ENCODE measurements around the gene OBP2A. TPM values are rescaled to one million over a fixed set of nuclear protein-coding genes. Genes with fewer than 3 reads are reported as not detected.

Gene OBP2A
- total RNA-seq, 2 donors from 2014 or later: 19.7 TPM; not detected in 1

DNA sequence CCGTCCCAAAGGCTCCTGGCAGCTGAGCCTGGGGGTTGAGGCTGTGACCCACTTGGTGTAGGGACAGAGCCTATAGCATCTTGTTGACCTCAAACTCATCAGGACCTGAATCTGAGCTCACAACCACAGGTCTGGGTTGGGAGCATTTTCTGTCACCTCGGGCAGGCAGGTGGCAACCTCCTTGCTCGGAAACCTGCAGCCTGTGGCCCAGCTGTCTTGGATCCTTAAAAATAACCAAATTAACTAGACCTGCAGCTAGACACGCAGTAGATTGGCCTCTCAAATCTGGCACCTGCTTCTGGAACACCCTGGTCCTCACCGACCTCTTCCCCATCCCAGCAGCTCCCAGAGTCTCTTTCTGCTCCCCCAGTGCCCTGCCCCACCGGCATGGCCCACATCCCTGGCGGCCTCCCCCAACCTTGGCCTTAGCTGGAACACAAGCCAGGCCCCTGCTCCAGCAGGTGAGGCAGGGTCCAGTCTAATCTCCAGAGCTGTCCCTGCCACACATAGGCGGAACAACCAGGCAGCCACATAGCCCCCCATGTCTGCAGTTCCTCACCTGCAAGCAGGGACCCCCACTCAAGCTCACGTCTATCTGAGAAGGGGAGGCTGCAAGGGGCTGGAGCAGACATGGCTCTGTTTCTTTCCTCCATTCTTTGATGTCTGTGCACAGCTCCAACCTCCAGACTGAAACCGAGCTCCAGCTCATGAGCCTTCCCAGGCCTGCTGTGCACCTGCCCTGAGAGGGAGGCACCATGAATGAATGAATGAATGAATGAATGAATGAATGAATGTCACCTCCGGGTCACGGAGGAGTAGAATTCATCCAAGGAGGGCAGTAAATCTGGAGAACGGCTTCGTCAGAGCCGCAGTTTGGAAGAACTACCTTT is 43.9 kb downstream of the OBP2A start:
- DNase-seq (ENCODE audit: low spot score): no peak
- H3K36me3 ChIP-seq: no peaks in the 10 kb centered on the region
- 72% methylated on average over 15 of the region's 15 CpGs for WGBS
- TF ChIP-seq POLR2A (IDR thresholded peaks at IDR 0.05): no peak
- TF ChIP-seq POLR2AphosphoS5 (IDR thresholded peaks at IDR 0.05): no peak
- TF ChIP-seq, protein P1, sequence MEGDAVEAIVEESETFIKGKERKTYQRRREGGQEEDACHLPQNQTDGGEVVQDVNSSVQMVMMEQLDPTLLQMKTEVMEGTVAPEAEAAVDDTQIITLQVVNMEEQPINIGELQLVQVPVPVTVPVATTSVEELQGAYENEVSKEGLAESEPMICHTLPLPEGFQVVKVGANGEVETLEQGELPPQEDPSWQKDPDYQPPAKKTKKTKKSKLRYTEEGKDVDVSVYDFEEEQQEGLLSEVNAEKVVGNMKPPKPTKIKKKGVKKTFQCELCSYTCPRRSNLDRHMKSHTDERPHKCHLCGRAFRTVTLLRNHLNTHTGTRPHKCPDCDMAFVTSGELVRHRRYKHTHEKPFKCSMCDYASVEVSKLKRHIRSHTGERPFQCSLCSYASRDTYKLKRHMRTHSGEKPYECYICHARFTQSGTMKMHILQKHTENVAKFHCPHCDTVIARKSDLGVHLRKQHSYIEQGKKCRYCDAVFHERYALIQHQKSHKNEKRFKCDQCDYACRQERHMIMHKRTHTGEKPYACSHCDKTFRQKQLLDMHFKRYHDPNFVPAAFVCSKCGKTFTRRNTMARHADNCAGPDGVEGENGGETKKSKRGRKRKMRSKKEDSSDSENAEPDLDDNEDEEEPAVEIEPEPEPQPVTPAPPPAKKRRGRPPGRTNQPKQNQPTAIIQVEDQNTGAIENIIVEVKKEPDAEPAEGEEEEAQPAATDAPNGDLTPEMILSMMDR (IDR thresholded peaks at IDR 0.05): no peak
- no peak overlapping the region for H3K4me3 ChIP-seq
- H3K9me3 ChIP-seq: no peaks in the 10 kb centered on the region
- no peaks in the 10 kb centered on the region for H3K27me3 ChIP-seq (replicated peaks; ENCODE audit: insufficient read depth)
- intact Hi-C loops (cut with DNase I): no loop called here
- H3K27ac ChIP-seq: no peak overlapping the region
- H3K4me1 ChIP-seq (replicated peaks): no peaks in the 10 kb centered on the region

DNA sequence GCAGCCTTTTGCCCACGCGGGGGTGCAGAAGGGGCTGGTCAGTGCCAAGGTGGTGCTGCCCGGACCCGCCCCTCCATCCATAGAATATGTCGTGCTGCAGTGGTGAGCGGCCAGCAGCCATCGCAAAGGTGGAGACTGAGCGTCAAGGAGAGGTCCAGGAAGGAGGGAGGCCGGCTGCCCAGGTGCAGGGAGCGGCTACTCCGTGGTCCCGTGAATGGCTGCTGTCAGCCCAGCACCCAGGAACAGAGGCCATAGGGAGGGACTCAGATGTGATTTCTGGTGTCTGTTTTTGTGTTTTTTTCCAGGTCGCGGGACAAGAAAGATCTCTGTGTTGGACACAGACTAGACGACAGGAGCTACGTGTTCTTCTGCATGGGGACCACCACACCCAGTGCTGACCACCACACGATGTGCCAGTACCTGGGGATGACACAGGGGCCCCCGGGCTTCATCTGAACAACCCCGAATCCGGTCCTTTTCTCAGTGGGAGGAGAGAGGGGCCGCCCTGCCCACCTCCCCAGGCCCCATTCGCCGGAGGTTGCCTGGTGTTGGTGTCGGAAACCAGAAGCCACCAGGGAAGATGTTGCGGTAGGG is 44.7 kb downstream of the OBP2A start:
- Histone ChIP-seq H3K27me3 (replicated peaks; ENCODE audit: insufficient read depth) (no peaks in the 10 kb centered on the region), H3K4me1 (replicated peaks) (no peaks in the 10 kb centered on the region), H3K4me3 (no peak overlapping the region), H3K9me3 (no peaks in the 10 kb centered on the region), H3K36me3 (no peaks in the 10 kb centered on the region), H3K27ac (no peak overlapping the region)
- intact Hi-C loops (cut with DNase I): no loop called here
- 72% methylated on average over 25 of the region's 25 CpGs for WGBS
- TF ChIP-seq POLR2A (IDR thresholded peaks at IDR 0.05) (no peak), POLR2AphosphoS5 (IDR thresholded peaks at IDR 0.05) (no peak)
- TF ChIP-seq, protein P1 (IDR thresholded peaks at IDR 0.05): no peak
- no peak for DNase-seq (ENCODE audit: low spot score)

DNA sequence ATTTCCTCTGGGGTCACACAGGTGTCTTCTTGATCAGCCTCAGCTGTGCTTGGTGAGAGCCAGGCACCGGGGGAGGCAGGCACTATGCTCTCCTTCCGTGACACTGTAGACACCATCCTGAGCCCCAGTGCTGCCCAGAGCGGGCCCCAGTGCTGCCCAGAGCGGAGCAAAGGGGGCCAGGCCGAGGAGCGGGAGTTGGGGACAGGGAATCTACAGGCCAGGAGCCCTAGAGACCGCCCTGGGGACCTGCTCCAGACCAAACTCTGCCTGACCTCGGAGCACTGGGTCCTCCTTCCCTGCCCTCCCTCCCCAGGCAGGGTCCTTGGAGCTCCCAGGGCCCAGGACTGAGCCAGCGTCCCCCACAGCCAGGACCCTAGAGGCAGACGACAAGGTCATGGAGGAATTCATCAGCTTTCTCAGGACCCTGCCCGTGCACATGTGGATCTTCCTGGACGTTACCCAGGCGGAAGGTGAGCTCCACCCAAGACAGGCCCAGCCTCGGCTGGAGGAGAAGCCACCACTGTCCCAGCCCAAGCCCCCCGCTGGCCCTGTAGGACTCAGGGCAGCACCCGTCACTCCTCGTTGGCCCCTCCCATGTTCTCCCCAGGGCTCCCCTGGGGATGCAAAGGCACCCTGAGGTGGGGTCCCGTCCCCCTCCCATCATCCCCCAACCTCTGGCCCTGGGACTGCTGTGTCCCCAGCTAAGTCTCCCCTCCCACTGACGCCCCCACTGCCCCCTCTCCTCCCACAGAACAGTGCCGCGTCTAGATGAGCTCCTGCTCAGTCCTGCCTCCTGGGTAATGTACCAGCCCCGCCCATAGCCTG is 45.8 kb downstream of the OBP2A start:
- TF ChIP-seq, protein P1 (IDR thresholded peaks at IDR 0.05): no peak
- TF ChIP-seq POLR2A (IDR thresholded peaks at IDR 0.05) (no peak), POLR2AphosphoS5 (IDR thresholded peaks at IDR 0.05) (no peak)
- Histone ChIP-seq H3K4me1 (replicated peaks) (no peaks in the 10 kb centered on the region), H3K9me3 (no peaks in the 10 kb centered on the region), H3K4me3 (no peak overlapping the region), H3K27ac (no peak overlapping the region), H3K36me3 (no peaks in the 10 kb centered on the region), H3K27me3 (replicated peaks; ENCODE audit: insufficient read depth) (no peaks in the 10 kb centered on the region)
- 75% methylated on average over 22 of the region's 22 CpGs for WGBS
- DNase-seq (ENCODE audit: low spot score): no peak
- intact Hi-C loops (cut with DNase I): no loop called here

DNA sequence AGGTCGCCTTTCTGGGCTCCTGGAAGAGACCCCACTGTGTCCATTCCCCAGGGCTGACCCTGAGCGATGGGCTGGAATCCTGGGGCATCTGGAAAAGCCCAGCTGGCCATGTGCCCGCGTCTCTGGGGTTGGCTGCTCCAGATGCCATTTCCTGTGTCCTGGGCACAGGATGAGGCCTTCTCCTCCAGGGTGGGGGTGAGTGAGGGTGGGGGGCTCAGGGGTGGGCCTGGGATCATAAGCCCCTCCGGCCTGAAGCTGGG is 46.3 kb downstream of the OBP2A start:
- H3K27me3 ChIP-seq (replicated peaks; ENCODE audit: insufficient read depth): no peaks in the 10 kb centered on the region
- intact Hi-C loops (cut with DNase I): no loop called here
- H3K4me3 ChIP-seq: no peak overlapping the region
- no peaks in the 10 kb centered on the region for H3K9me3 ChIP-seq
- H3K27ac ChIP-seq: no peak overlapping the region
- H3K36me3 ChIP-seq: no peaks in the 10 kb centered on the region
- TF ChIP-seq POLR2AphosphoS5 (IDR thresholded peaks at IDR 0.05) (no peak), POLR2A (IDR thresholded peaks at IDR 0.05) (no peak)
- TF ChIP-seq, protein P1 (IDR thresholded peaks at IDR 0.05): no peak
- 66% methylated on average over 3 of the region's 5 CpGs for WGBS
- DNase-seq (ENCODE audit: low spot score): no peak
- H3K4me1 ChIP-seq (replicated peaks): no peaks in the 10 kb centered on the region
